HepG2 (cell line): ENCODE measurements around the gene SCIN. TPM values are rescaled to one million over a fixed set of nuclear protein-coding genes. Genes with fewer than 3 reads are reported as not detected.

ENCODE experiments used
- AHR ChIP-seq: IDR thresholded peaks from 2 replicates; pipeline ENCODE4 v1.6.1; 2018; ENCODE audit warnings: missing genetic modification reagents, missing compliant biosample characterization
- ARID5B ChIP-seq: IDR thresholded peaks from 2 replicates; pipeline ENCODE4 v1.4.0; 2020; ENCODE audit warnings: mild to moderate bottlenecking, missing genetic modification reagents
- FOXJ3 ChIP-seq: sonication (generic); formaldehyde crosslinking; IDR thresholded peaks from 2 replicates; pipeline ENCODE4 v1.4.0; 2020; ENCODE audit warnings: missing genetic modification reagents, mild to moderate bottlenecking, borderline replicate concordance
- MAFF ChIP-seq: IDR thresholded peaks from 2 replicates; pipeline ENCODE4 v1.6.1; 2011; ENCODE audit warnings: low read depth, low read length, improper control_type of control experiment
- MNT ChIP-seq: fragments of 450-650 bp; IDR thresholded peaks from 2 replicates; pipeline ENCODE4 v1.6.1; 2016
- ZNF317 ChIP-seq: sonication (generic); formaldehyde crosslinking; IDR thresholded peaks from 2 replicates; pipeline ENCODE4 v1.5.0; 2020; ENCODE audit warnings: mild to moderate bottlenecking, missing genetic modification reagents
- ZNF503 ChIP-seq: sonication (generic); formaldehyde crosslinking; IDR thresholded peaks from 2 replicates; pipeline ENCODE4 v1.4.0; 2020; ENCODE audit warnings: missing genetic modification reagents
- ZSCAN31 ChIP-seq: sonication (generic); formaldehyde crosslinking; IDR thresholded peaks from 2 replicates; pipeline ENCODE4 v1.5.0; 2020; ENCODE audit warnings: low read depth, mild to moderate bottlenecking, missing genetic modification reagents
- polyA plus RNA-seq, 8 experiments: library from polyadenylated mRNA; depleted of rRNA in 3 of 8; stranded (reverse) in 7 of 8; unstranded in 1 of 8; fragments of >200 nt; fragmentation: Illumina TruSeq in 4 of 8; extraction: Trizol in 4 of 8; gene quantifications; 2 replicates each; pipeline versions ENCODE4 v1.2.1 to v1.2.3, GENCODE V29; 2011 to 2016; ENCODE audit warnings: low read depth in 4 of 8, missing spikeins in 1 of 8, mixed read lengths in 1 of 8; ENCODE audit not compliant: insufficient read depth in 1 of 8
- total RNA-seq, 5 experiments: library from RNA; depleted of rRNA; stranded (reverse); fragments of >200 nt; fragmentation: Illumina TruSeq; extraction: Trizol; gene quantifications; 2 replicates each; pipeline ENCODE4 v1.2.3, GENCODE V29; 2016; ENCODE audit warnings: low read depth in 1 of 5
- TF ChIP-seq, protein P1 (sequence below): sonication (generic); formaldehyde crosslinking; IDR thresholded peaks from 2 replicates; pipeline ENCODE4 v1.4.0; 2020; ENCODE audit warnings: missing genetic modification reagents, borderline replicate concordance
- TF ChIP-seq, protein P2 (sequence below): IDR thresholded peaks from 2 replicates; pipeline ENCODE4 v1.6.1; 2016; ENCODE audit warnings: mild to moderate bottlenecking

SCIN gene
- total and polyA plus RNA-seq, 2 of the 13 experiments (the other 11 are each of a cell fraction or from before 2014, with no cell fraction given) = not detected

DNA sequence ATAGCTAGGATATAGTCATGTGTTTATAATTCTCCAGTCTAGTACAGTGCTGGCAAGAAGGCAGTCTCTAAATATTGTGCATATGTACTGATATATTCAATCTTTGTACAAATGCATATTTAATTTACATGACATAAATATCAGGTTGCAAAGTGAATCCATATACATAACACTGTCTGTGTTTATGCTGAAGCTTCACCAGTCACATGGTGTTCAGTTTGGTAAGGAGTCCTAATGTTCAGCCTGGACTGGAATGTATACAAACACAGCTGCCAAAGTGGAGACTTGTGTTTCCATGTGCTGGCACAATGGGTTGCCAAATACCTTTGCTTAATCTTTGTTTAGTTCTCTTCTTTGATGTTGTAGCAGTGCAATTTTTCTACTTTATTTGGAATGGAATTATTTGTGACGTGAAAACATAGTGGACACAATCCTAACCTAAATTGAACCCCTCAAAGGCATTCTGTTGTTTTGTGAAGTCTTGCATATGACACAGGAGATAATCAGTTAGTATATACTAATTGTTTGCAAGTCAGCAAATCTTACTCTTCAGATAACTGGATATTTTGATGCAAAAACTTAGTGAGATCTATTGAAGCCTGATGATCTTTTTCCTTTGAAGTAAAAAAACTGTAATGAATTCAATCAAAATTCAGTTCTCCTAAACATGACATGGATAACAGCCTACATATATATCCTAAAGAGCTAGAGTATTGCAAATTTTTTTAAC is 99.6 kb downstream of the SCIN start (continued):
- no peak for TF ChIP-seq ZNF503 (CRISPR knock-in tag)
- no peak for TF ChIP-seq ZSCAN31 (CRISPR knock-in tag)
- TF ChIP-seq ZNF317 = no peak
- TF ChIP-seq MNT = peak; percentile 66
- no peak for TF ChIP-seq AHR (CRISPR knock-in tag)
- TF ChIP-seq ARID5B = peak; percentile 90
- peak; percentile 76 for TF ChIP-seq MAFF
- TF ChIP-seq FOXJ3 (CRISPR knock-in tag) = peak; percentile 66; the same call in 1 of the 2 replicates
- TF ChIP-seq, protein P1, sequence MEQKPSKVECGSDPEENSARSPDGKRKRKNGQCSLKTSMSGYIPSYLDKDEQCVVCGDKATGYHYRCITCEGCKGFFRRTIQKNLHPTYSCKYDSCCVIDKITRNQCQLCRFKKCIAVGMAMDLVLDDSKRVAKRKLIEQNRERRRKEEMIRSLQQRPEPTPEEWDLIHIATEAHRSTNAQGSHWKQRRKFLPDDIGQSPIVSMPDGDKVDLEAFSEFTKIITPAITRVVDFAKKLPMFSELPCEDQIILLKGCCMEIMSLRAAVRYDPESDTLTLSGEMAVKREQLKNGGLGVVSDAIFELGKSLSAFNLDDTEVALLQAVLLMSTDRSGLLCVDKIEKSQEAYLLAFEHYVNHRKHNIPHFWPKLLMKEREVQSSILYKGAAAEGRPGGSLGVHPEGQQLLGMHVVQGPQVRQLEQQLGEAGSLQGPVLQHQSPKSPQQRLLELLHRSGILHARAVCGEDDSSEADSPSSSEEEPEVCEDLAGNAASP (CRISPR knock-in tag) = peak; percentile 37; the same call in 1 of the 2 replicates
- TF ChIP-seq, protein P2, sequence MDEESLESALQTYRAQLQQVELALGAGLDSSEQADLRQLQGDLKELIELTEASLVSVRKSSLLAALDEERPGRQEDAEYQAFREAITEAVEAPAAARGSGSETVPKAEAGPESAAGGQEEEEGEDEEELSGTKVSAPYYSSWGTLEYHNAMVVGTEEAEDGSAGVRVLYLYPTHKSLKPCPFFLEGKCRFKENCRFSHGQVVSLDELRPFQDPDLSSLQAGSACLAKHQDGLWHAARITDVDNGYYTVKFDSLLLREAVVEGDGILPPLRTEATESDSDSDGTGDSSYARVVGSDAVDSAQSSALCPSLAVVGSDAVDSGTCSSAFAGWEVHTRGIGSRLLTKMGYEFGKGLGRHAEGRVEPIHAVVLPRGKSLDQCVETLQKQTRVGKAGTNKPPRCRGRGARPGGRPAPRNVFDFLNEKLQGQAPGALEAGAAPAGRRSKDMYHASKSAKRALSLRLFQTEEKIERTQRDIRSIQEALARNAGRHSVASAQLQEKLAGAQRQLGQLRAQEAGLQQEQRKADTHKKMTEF = 0 out of 2 replicates have a peak, but pooled peaks have one; percentile 30
